ENCODE data around the gene IL4R. TPM values are rescaled to one million over a fixed set of nuclear protein-coding genes. Genes with fewer than 3 reads are reported as not detected.

Gene IL4R
- total RNA-seq = 10 to 100 TPM; 30.7 to 89.2 TPM

DNA sequence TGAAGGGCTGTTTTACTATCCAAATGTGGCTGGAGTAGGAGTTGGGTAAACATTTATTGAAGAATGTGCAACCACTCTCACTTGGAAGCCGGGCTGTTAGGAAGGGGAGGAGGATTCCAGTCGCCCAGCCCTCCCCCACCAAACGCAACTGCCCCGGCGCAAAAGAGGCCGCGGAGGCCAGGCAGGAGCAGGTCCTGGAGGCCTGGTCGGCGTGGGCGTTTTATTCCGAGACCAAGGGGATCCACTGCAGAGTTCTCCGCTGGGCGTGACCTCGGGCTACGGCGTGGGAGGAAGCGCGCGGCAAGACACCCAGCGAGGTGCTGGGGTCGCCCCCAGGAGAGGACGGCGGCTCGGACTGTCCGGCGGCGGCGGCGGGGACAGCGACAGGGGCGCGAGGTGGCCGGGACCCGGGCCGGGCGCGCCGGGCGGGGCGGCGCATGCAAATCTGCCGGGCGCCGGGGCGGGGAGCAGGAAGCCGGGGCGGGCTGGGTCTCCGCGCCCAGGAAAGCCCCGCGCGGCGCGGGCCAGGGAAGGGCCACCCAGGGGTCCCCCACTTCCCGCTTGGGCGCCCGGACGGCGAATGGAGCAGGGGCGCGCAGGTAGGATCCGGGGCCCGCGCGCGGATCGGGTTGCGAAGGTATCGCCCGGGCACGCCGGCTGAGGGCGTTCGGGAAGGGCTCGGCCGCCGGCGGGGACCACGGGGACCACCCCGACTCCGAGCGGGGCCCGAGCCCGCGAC, at the start of gene IL4R:
Gene IL4R (plus strand): TSS at position 553 of the 739 bp plus-strand sequence. CDS start 26,230 bp downstream, outside the sequence.
- WGBS = 2% methylated on average over 39 of the region's 85 CpGs

GRCh38 chr16:27264151-27264550, 49.6 kb upstream of the IL4R start:
- 37% methylated on average over 6 of the region's 6 CpGs for WGBS
- Histone ChIP-seq H3K36me3 (no peaks in the 10 kb centered on the region), H3K4me1 (replicated peaks) (peaks cover 3% of the 10 kb centered on the region), H3K9me3 (no peaks in the 10 kb centered on the region), H3K4me3 (no peak overlapping the region), H3K27ac (peak overlapping the region; percentile 60 to 66), H3K27me3 (replicated peaks; ENCODE audit: insufficient read depth) (no peaks in the 10 kb centered on the region)
- TF ChIP-seq POLR2AphosphoS5 (IDR thresholded peaks at IDR 0.05) (no peak), POLR2A (IDR thresholded peaks at IDR 0.05) (no peak)
- TF ChIP-seq, protein P1, sequence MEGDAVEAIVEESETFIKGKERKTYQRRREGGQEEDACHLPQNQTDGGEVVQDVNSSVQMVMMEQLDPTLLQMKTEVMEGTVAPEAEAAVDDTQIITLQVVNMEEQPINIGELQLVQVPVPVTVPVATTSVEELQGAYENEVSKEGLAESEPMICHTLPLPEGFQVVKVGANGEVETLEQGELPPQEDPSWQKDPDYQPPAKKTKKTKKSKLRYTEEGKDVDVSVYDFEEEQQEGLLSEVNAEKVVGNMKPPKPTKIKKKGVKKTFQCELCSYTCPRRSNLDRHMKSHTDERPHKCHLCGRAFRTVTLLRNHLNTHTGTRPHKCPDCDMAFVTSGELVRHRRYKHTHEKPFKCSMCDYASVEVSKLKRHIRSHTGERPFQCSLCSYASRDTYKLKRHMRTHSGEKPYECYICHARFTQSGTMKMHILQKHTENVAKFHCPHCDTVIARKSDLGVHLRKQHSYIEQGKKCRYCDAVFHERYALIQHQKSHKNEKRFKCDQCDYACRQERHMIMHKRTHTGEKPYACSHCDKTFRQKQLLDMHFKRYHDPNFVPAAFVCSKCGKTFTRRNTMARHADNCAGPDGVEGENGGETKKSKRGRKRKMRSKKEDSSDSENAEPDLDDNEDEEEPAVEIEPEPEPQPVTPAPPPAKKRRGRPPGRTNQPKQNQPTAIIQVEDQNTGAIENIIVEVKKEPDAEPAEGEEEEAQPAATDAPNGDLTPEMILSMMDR (IDR thresholded peaks at IDR 0.05) = no peak
- intact Hi-C loops (cut with DNase I) = loop anchor here (5.0 kb wide), 1 partner anchor 53 kb away; no protein-coding TSS in a partner anchor
- DNase-seq (ENCODE audit: low spot score) = no peak

More for the DNA sequence above, at the start of gene IL4R:
- no peaks in the 10 kb centered on the region for H3K36me3 ChIP-seq
- DNase-seq (ENCODE audit: low spot score) = peak; percentile 42
- H3K4me1 ChIP-seq (replicated peaks) = peaks cover 6% of the 10 kb centered on the region
- H3K4me3 ChIP-seq = peak within 1 kb of the TSS; percentile 76 to 79
- no peaks in the 10 kb centered on the region for H3K27me3 ChIP-seq (replicated peaks; ENCODE audit: insufficient read depth)
- peak within 1 kb of the TSS; percentile 91 to 92 for H3K27ac ChIP-seq
- H3K9me3 ChIP-seq = no peaks in the 10 kb centered on the region
- TF ChIP-seq, protein P1 (IDR thresholded peaks at IDR 0.05) = no peak
- TF ChIP-seq POLR2A (IDR thresholded peaks at IDR 0.05) = peak; percentile 50
- TF ChIP-seq POLR2AphosphoS5 (IDR thresholded peaks at IDR 0.05) = peak; percentile 28
- intact Hi-C loops (cut with DNase I) = loop anchor here (5.0 kb wide), 1 partner anchor 54 kb away; no protein-coding TSS in a partner anchor

- intact Hi-C loops (cut with DNase I) = no loop called here
- Histone ChIP-seq H3K4me1 (replicated peaks) (no peaks in the 10 kb centered on the region), H3K27ac (no peak overlapping the region), H3K9me3 (no peaks in the 10 kb centered on the region), H3K27me3 (replicated peaks; ENCODE audit: insufficient read depth) (no peaks in the 10 kb centered on the region), H3K4me3 (no peak overlapping the region), H3K36me3 (no peaks in the 10 kb centered on the region)
- WGBS = 96% methylated on average over 1 of the region's 1 CpG
- no peak for DNase-seq (ENCODE audit: low spot score)
- TF ChIP-seq, protein P1 (IDR thresholded peaks at IDR 0.05) = no peak
- TF ChIP-seq POLR2AphosphoS5 (IDR thresholded peaks at IDR 0.05) (no peak), POLR2A (IDR thresholded peaks at IDR 0.05) (no peak)
Measured at GRCh38 chr16:27265982-27266381, 47.8 kb upstream of the IL4R start.

DNA sequence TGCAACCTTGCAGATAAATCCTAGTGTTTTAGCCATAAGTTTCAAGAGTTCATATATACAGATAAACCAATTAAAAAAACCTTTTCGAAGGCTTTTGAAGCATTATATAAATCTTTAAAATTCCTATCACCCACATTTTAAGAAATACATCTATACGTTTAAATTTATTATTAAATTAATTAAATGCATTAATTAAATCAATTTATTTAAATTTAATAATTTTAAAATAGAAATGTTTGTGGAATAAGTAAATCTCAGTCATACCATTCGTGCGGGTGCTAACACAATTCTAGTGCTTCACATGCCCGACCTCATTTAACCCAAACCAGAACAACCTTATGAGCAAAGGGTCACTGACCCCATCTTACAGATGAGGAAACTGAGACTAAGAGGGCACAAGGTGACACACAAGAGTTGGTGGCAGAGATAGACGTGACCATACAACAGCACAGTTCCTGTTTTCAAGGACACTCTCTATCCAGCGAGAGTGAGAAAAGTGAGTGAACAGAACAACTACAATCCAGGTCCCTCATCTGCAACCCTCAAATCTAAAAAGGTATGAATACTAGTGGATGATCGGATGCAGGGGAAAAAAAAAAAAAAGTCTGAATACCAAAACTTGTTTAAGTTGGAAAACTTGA, 46.6 kb upstream of the IL4R start:
- DNase-seq (ENCODE audit: low spot score) = no peak
- H3K4me3 ChIP-seq = no peak overlapping the region
- WGBS = 77% methylated on average over 8 of the region's 8 CpGs
- intact Hi-C loops (cut with DNase I) = no loop called here
- TF ChIP-seq, protein P1 (IDR thresholded peaks at IDR 0.05) = no peak
- TF ChIP-seq POLR2AphosphoS5 (IDR thresholded peaks at IDR 0.05) = no peak
- TF ChIP-seq POLR2A (IDR thresholded peaks at IDR 0.05) = no peak
- no peaks in the 10 kb centered on the region for H3K9me3 ChIP-seq
- no peaks in the 10 kb centered on the region for H3K36me3 ChIP-seq
- H3K27ac ChIP-seq = no peak overlapping the region
- H3K27me3 ChIP-seq (replicated peaks; ENCODE audit: insufficient read depth) = no peaks in the 10 kb centered on the region
- H3K4me1 ChIP-seq (replicated peaks) = no peaks in the 10 kb centered on the region
